Activated T-cell treated with anti-CD3 and anti-CD28 coated beads, Interleukin-2, amount 50 U/mL, for 48 hours (primary cell): ENCODE results near the gene SEPHS2.

ENCODE experiments used
- DNase-seq, 2 experiments: peaks; one replicate each; pipeline ENCODE4 v3.0.0-alpha.2; 2020

SEPHS2 gene

GRCh38 chr16:30428055-30428454 lies 17.6 kb downstream of the SEPHS2 start:
- DNase-seq, result no peak

GRCh38 chr16:30421010-30421409 lies 24.7 kb downstream of the SEPHS2 start:
- DNase-seq, result no peak

- DNase-seq, result no peak
Measured at GRCh38 chr16:30418350-30419181, 27.1 kb downstream of the SEPHS2 start.

- peak; percentile 89 to 93 for DNase-seq
Measured at GRCh38 chr16:30417529-30418349, 27.9 kb downstream of the SEPHS2 start.

DNA sequence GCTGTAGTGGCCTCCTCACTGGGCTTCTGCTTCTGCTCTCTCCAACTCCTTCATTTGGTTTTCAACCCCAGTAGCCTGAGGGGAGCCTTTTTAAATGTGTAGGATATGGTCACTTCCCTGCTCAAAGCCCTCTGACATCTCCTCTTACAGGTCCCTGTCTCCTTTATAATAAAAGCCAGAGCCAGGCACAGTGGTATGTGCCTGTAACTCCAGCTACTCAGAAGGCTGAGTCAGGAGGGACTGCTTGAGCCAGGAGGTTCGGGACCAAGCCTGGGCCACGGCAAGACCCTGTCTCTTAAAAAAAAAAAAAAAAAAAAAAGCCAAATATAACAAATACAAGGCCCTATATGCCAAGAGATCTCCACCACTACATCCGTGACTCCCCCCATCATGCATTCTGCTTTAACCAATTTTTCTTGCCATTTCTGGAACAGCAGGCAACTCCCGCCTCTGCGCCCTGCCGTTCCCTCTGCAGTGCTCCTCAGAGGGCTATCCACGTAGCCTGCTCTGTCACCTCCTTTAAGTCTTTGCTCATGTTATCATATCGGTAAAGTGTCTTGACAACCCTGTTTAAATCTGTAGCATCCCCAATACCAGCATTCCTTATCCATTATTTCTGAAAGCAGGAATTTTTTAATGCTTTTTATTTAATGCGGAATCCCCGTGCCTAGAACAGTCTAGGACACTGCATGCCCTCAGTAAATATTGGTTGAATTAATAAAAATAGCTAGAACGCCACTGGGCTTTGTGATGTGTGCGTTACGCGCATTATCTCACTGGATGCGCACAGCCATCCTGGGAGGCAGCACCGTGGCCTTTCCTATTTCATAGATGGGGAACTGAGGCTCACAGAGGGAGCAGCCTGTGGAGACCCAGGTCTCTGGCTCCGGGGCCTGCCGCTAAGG lies 28.8 kb downstream of the SEPHS2 start:
- DNase-seq, result no peak

DNA sequence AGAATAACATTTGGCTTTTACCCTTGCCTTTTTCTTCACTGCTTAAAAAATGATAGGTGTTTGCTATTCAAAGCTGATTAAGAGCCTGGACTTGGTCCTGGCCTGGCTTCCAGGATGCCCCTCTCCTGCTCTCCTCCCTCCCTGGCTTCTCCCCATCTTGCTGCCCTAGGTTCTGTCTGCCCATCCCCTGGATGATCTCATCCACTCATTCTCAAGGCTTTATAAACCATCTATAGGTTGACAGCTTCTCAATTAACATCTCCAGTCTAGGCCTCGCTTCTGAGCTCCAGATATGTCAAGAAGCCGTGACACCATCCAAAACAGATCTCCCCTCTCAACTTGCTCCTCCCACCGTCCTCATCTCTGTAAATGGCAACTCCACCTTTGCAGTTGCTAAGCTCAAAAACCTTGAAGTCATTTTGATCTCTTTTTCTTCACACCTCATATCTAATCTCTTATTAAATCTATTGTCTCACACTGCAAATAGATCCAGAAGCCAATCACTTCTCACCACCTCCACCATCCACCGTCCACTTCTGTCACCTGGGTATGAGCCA lies 29.5 kb downstream of the SEPHS2 start:
- no peak for DNase-seq

- no peak for DNase-seq
Measured at GRCh38 chr16:30414159-30414558, 31.5 kb downstream of the SEPHS2 start.

GRCh38 chr16:30413112-30413806 lies 32.4 kb downstream of the SEPHS2 start:
- DNase-seq, result no peak

DNA sequence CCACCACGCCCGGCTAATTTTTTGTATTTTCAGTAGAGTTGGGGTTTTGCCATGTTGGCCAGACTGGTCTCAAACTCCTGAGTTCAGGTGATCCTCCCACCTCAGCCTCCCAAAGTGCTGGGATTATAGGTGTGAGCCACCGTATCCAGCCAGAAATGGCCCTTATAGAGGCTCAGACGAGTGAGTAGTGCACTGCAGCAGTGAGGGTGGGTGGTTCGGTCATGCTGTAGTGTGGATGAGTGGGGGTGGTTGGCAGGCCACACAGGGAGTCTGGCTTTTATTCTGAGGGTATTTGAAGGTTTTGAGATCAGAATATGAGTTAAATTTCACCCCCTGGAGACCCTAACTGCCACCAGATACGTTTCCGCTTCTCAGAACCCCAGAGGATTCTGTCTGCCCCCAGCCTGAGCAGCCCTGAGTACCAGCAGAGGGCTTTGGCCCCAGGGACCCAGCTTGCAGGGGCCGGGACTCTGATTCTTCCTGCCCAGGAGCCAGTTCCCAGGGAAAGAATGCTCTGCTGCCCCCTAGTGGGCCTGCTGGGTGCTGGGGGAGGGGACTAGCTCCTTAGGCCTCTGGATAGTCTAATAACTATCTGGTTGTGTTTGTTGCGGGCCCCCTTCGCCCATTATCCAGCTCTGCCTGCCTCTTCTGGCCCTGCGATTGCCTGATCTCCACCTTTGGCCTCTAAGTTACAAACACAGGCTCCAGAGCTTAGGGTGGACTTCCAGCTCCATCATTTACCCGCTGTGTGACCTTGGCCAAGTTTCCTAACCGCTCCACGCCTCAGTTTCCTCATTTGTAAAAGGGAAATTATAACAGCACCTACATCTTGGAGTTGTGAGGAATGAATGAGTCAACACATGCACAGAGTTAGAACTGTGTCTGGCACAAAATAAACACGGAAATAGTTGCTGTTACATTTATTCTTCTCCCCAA lies 36.3 kb downstream of the SEPHS2 start:
- peak; percentile 96 to 98 for DNase-seq

GRCh38 chr16:30407804-30408534 lies 37.7 kb downstream of the SEPHS2 start:
- peak in 1 of 2 experiments; percentile 43 for DNase-seq

GRCh38 chr16:30407102-30407803 lies 38.4 kb downstream of the SEPHS2 start, which contains the start of gene ZNF771:
Gene ZNF771, plus strand, starts transcription at chr16:30407606. Its CDS starts 448 bp downstream, at chr16:30408054.
- DNase-seq, result peak; percentile 96 to 97

GRCh38 chr16:30406795-30407101 lies 38.9 kb downstream of the SEPHS2 start:
- DNase-seq, result no peak

GRCh38 chr16:30401768-30402425 lies 43.8 kb downstream of the SEPHS2 start:
- no peak for DNase-seq

DNA sequence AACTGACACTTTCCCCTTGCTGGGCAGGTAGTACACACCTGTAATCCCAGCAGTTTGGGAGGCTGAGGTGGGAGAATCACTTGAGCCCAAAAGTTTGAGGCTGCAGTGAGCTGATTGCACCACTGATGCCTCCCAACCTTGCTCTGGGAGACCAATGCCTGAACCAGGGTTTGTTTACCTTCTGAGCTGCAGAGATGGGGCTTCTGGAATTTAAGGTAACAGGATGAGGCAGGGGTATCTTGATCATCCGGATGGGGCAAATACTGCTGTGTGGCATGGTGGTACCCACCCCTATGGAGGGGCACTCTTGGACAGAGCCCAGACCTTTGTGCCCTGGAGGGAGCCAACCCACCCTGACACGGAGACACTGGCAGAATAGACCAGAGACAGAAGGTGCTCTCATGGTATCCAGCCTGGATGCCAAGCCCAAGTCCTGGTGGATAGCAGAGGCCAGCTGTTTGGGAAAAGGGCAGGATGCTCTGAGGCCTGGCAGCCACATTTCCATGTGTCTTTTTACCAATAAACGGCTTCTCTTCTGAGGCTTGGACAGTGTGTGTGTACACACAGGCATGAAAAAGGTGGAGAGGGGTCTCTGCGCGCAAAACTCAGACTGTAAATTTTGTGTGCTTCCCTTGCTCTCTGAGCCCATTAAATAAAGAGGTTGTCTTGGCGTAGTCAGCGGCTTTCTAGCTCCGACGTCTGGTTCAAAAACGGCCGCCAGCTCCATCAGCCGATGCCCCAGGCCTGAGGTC lies 46.1 kb downstream of the SEPHS2 start:
- no peak for DNase-seq

- DNase-seq, result no peak
Measured at GRCh38 chr16:30398661-30399434, 46.8 kb downstream of the SEPHS2 start.

DNA sequence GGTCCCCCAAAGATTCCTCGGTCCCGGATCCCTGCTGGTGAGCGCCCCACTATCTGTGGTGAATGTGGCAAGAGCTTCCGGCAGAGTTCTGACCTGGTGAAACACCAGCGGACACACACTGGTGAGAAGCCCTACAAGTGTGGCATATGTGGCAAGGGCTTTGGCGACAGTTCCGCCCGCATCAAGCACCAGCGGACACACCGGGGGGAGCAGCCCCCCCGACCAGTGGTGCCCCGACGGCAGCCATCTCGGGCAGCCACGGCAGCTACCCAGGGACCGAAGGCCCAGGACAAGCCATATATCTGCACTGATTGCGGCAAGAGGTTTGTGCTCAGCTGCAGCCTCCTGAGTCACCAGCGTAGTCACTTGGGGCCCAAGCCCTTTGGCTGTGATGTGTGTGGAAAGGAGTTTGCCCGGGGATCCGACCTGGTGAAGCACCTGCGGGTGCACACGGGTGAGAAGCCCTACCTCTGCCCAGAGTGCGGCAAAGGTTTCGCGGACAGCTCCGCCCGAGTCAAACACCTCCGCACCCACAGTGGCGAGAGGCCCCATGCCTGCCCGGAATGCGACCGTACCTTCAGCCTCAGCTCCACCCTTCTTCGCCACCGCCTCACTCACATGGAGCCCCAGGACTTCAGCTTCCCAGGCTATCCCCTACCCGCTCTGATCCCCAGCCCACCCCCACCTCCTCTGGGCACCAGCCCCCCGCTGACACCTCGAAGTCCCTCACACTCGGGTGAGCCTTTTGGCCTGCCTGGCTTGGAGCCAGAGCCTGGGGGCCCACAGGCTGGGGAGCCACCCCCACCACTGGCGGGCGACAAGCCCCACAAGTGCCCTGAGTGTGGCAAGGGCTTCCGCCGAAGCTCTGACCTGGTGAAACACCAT lies 47.7 kb downstream of the SEPHS2 start:
- DNase-seq, result no peak
